Measurements from ENCODE around the gene TMEM236.

TMEM236 gene

DNA sequence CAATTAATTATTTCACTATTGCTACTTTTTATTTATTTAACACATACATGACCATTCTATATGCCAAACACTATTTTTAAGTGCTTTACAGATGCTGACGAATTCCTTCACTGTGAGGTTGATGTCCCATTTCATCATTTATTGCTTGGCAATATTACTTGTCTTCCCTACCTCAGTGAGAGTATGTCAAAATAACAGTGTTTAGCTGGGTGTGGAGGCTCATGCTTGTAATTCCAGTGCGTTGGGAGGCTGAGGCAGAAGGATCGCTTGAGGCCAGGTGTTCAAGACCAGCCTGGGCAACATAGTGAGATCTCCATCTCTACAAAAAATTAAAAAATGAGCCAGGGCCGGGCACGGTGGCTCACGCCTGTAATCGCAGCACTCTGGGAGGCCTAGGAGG is 37.4 kb downstream of the TMEM236 start:
- no peak for DNase-seq

DNA sequence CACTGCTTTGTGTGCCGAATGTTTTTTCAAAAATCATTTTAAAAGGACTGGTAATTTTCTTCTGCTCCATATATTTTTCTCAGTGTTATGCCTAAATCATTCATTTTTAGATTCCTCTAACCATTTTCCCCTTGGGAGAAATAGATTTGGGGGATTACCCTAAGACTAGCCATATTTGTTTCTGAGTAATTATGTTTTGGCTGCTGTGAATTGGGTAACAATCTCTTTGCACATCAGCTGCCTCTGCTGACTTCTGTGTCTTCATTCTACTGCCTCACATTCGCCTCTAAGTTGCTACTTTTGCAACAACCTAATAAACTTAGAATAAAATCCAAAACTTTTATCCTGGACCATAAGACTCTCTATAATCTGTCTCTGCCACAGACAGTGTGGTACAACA is 38.6 kb downstream of the TMEM236 start:
- no peak for DNase-seq

DNA sequence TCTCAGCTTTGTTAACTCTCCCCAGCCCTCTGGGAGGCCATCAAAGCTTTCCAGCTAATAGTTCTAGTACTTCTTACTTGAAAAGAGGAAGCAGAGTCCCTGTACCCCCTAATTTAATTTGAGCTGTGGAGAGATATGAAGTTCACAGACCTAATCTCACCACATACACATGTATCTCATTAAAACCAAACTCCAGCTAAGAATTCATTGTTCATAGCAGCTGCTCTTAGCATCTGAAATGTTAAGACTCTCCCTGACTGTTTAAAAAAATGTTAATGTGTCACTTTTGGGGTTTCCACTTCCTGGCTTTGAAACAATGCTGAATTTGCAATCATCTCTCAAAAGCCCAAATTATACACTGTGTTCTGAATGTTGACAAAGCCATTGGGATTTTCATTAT is 41.0 kb downstream of the TMEM236 start:
- no peak for DNase-seq

DNA sequence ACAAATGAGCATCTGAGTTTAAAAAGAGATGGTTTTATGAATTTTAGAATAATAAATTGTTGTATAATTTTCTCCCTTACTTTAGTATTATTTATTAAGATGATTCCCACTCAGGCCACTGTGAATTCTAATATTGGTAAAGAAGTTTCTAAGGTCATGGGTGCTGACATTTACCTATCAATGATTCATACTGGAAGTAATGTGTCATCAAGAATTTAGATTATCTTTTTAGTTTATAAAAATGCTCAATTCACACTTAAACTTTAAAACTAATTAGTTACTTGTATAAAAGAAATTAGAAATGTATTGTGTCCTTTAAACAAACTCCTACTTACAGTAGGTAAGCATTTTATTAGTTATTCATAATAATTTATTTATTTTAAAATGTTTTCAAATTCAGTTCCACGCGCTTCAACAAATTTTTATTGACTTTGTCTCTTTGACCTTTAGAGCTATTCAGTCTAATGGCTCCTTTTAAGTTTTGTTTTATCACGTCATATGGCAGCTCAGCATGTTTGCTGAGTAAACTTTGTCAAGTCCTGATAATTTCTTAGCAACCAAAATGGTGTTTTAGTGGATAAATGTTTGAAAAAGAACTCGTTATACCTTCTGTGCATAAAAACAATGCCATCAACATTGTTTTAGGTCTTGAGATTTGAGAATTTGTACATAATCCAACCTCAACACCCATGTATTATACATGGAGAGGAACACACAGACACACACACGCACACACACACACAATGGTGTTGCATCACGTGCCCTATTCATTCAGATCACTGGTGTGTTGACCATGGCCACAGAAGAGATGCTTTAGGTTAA is 42.0 kb downstream of the TMEM236 start:
- no peak for DNase-seq

- DNase-seq = no peak
These were observed 43.1 kb downstream of the TMEM236 start for GRCh38 chr10:17795083-17795482.

DNA sequence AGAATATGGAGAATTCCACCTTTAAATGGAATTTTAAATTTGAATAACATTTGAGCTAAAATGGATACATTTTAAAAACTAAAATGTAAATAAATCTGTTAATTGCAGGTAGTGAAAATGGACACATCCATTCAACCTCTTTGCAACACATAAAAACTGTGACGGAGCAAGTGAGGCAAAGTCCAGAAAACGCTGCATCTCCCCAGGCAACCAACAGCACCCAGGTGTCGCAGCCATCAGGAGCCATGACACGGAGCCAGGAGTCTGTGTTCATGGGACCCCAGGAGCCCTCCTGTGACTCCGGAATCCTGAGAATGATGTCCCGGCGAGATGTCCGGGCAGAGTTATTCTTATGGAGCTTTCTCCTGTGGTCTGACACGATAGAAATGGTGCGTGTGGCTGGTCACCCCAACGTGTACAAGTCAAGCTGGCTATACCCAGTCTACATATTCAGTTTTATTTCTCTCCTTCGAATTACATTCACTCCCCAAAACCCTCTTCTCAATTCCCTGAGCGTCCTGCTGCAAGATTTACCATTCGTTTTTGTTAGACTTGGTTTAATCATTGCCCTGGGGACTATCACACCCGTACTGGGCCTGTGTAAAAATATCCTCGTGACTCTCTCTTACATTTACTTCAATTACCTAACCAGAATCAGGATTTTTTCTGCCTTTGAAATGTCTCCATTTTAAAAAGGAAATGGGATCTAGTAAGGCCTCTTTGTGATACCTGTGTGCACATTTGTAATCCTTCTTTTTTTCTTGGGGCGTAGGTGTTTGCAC is 44.0 kb downstream of the TMEM236 start:
- DNase-seq = no peak

- no peak for DNase-seq
These were observed 49.5 kb downstream of the TMEM236 start for GRCh38 chr10:17801507-17801906.

DNA sequence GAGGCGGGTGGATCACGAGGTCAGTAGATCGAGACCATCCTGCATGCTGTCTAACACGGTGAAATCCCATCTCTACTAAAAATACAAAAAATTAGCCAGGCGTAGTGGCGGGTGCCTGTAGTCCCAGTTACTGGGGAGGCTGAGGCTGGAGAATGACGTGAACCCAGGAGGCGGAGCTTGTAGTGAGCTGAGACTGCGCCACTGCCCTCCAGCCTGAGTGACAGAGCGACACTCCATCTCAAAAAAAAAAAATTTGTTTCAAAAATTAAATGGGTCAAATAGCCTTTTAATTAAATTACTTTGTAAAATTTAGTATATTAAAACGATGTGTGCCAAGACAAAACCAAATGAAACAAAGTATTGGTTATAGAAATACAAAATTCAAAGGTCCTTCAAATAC is 50.3 kb downstream of the TMEM236 start:
- no peak for DNase-seq

- DNase-seq = no peak
These were observed 51.0 kb downstream of the TMEM236 start for GRCh38 chr10:17802976-17803375.

DNA sequence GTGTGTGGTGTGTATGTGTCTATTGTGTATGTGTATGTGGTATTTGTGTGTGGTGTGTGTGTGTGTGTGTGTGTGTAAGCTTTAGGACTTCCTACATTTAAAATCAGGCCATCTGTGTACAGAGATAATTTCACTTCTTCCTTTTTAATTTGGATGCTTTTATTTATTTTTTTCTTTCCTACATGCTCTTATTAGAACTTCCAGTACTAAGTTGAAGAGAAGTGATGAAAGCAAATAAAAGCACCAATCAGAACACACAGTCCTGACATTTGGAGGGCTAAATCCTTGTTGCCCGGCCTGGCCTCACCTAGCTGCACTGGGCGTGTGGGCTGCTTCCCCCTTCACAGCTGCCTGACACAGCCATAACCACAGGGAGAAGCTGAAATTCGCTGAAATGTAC is 53.3 kb downstream of the TMEM236 start:
- DNase-seq = no peak

- no peak for DNase-seq
These were observed 54.0 kb downstream of the TMEM236 start for GRCh38 chr10:17805921-17806577.

DNA sequence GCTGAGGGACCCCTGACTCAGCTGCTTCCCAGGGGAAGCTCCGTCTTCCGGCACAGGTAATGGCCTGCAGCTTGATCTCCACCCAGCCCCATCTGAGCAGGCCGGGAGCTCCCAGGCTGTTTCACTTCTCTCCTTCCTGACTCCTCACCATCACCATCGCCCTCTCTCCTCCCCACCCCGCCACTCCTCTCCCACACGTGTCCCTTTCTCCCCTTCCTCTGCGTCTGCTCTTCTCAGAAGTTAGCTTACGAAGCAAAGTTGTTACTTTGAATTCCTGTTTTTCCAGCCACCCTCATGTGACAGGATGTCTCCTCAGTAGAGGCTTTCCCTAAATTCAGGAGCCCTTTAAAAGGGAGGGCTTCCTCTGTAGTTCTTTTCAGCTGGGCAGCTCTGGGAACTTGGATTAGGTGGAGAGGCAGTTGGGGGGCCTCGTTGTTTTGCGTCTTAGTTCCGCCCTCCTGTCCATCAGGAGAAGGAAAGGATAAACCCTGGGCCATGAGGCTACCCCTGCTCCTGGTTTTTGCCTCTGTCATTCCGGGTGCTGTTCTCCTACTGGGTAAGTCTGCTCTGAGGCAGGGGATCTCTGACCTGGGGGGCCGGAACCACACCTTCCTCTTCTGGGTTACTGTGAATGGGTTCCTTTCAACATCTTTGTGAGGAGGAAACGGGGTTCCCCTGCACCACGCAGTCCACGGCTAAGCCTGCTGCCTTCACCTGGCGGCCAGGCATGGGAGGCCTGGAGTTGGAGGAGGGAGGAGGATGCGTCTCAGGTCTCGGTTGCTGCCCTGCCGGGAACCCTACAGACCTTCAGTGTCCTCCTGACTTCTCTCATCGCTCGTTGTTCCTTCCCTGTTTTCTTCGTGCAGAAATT is 57.2 kb downstream of the TMEM236 start, which contains the start of gene MRC1:
MRC1 (plus strand) TSS at position 378 of the 871 bp plus-strand sequence; CDS start at position 496, 118 bp downstream.
- DNase-seq = no peak

GRCh38 chr10:17811146-17811865 is 59.3 kb downstream of the TMEM236 start:
- no peak for DNase-seq

DNA sequence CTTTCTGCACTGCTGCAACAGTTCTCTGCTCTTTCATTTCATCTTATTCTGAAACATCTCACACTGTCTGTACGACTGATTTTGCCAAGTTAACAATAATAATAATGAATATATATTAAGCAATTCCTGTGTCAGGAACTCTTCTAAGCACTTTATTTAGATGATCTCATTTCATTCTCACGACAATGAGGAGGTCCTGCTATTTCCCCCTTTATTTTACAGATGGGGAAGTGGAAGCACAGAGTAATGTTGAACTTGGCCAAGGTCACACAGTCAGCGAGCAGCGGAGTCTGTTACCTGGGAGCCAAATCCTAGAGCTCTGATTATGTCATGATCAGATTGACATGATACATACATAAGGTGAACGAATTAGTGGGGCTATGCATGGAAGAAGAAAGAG is 63.0 kb downstream of the TMEM236 start:
- DNase-seq = no peak

GRCh38 chr10:17816199-17816598 is 64.2 kb downstream of the TMEM236 start:
- no peak for DNase-seq

GRCh38 chr10:17817316-17817715 is 65.3 kb downstream of the TMEM236 start:
- no peak for DNase-seq

- DNase-seq = no peak
These were observed 65.8 kb downstream of the TMEM236 start for GRCh38 chr10:17817790-17818189.

DNA sequence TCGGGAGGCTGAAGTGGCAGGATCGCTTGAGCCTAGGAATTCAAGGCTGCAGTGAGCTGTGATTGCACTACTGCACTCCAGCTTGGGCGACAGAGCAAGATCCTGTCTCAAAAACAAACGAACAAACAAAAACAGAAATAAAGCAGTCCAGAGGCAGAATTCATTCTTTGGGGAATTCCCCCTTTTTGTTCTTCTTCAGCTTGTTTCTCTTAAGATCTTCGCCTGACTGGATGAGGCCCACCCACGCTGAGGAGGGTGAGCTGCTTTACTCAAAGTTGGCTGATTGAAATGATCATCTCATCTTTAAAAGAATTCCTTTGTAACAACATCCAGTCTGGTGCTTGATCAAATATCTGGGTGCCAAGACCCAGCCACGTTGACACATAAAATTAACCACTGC is 67.8 kb downstream of the TMEM236 start:
- no peak for DNase-seq

DNA sequence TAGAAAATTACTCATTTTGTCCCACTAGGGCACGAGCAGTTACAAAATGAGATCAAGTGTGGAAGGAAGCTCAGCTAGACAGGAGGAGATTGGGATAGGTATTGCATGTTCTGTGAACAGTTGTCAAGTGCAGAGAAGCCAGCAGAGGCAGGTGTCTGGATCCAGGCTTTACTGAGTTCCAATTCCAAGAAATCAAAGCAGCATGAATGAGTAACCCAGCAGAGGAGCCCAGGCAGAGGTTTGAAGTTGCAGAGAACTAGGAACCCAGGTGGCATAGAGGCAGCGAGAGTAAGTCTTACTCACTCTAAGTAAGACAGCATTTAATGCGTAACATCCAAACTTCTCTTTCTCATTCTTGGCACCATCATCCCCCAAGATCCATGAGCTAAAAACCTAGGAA is 68.9 kb downstream of the TMEM236 start:
- no peak for DNase-seq

GRCh38 chr10:17821893-17822292 is 69.9 kb downstream of the TMEM236 start:
- no peak for DNase-seq

GRCh38 chr10:17831341-17831740 is 79.3 kb downstream of the TMEM236 start:
- DNase-seq = no peak

DNA sequence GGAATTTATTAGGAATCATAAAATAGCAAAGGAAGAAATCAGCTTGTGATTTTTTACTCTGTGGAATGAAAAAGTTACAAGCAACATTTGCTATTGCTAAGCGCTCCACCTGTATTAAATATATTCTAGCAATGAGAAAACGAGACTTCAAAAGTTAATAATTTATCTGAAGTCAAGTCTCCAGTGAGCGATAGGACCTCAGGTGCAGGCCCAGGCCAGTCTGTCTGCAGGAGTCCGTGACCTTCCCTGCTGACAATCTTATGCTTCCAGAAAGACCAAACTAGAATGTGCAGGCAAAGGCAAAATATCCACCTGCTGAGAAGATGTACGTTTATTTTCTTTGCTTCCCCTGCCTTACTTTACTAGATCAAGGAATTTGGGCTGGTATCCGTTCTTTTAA is 79.9 kb downstream of the TMEM236 start:
- no peak for DNase-seq

All from activated T-cell treated with anti-CD3 and anti-CD28 coated beads, Interleukin-2, amount 50 U/mL, for 1 hour (primary cell).